ENCODE results near the gene HNRNPK. TPM values are rescaled to one million over a fixed set of nuclear protein-coding genes. Genes with fewer than 3 reads are reported as not detected.

HNRNPK gene
- total and polyA plus RNA-seq, 10 of the 15 experiments (the other 5 are each of a cell fraction or from before 2014, with no cell fraction given), result 235 to 970 (median 652) TPM

GRCh38 chr9:83932011-83932410, 48.0 kb downstream of the HNRNPK start:
- TF ChIP-seq HDGF (IDR thresholded peaks at IDR 0.05) (no peak), ZNF207 (IDR thresholded peaks at IDR 0.05; ENCODE audit: borderline replicate concordance) (no peak), ASH2L (IDR thresholded peaks at IDR 0.05; ENCODE audit: borderline replicate concordance, low read depth) (no peak), SMAD5 (IDR thresholded peaks at IDR 0.05; ENCODE audit: low read depth) (no peak), NBN (IDR thresholded peaks at IDR 0.05) (no peak), RFX5 (IDR thresholded peaks at IDR 0.05; ENCODE audit: low read depth, low read length) (no peak), RELB (IDR thresholded peaks at IDR 0.05; ENCODE audit: low read depth) (no peak), NR2F1 (conservative IDR thresholded peaks at IDR 0.05) (no peak), NFYA (IDR thresholded peaks at IDR 0.05; ENCODE audit: borderline replicate concordance, low read depth, low read length) (no peak), EZH2 (IDR thresholded peaks at IDR 0.05; ENCODE audit: borderline replicate concordance, control insufficient read depth, low read depth, low read length) (no peak), YBX1 (IDR thresholded peaks at IDR 0.05) (no peak), BHLHE40 (IDR thresholded peaks at IDR 0.05; ENCODE audit: borderline replicate concordance in 1 of 2, low read depth in 2 of 2, low read length in 1 of 2) (no peak), MEF2B (IDR thresholded peaks at IDR 0.05; ENCODE audit: partially characterized antibody, poor library complexity, severe bottlenecking) (no peak), MLLT1 (IDR thresholded peaks at IDR 0.05) (no peak), ETV6 (conservative IDR thresholded peaks at IDR 0.05 in 1 of 2, IDR thresholded peaks at IDR 0.05 in 1 of 2; ENCODE audit: borderline replicate concordance in 1 of 2, low read depth in 1 of 2) (no peak), ZNF217 (IDR thresholded peaks at IDR 0.05) (no peak), JUND (IDR thresholded peaks at IDR 0.05; ENCODE audit: low read depth, low read length) (no peak), SMAD1 (IDR thresholded peaks at IDR 0.05; ENCODE audit: low read depth, partially characterized antibody) (no peak), NKRF (conservative IDR thresholded peaks at IDR 0.05) (no peak)
- Histone ChIP-seq H3K9me3 (replicated peaks; ENCODE audit: control insufficient read depth, insufficient read depth, low read length) (no peaks in the 10 kb centered on the region), H3K4me3 (no peak overlapping the region), H4K20me1 (ENCODE audit: control insufficient read depth, insufficient read depth) (no peaks in the 10 kb centered on the region), H3K9ac (ENCODE audit: control insufficient read depth, insufficient read depth, low read length) (no peak overlapping the region), H3K4me1 (ENCODE audit: control insufficient read depth, insufficient read depth, low read length) (no peaks in the 10 kb centered on the region), H3K79me2 (ENCODE audit: control insufficient read depth, insufficient read depth, low read length) (no peaks in the 10 kb centered on the region), H3K27me3 (replicated peaks in 1 of 2; ENCODE audit: control insufficient read depth in 2 of 2, insufficient read depth in 2 of 2, low read length in 1 of 2) (no peaks in the 10 kb centered on the region), H3K4me2 (ENCODE audit: control insufficient read depth, insufficient read depth) (no peak overlapping the region), H3K27ac (ENCODE audit: control insufficient read depth, insufficient read depth) (no peak overlapping the region), H3K36me3 (ENCODE audit: control insufficient read depth in 2 of 2, insufficient read depth in 2 of 2, low read length in 1 of 2) (no peaks in the 10 kb centered on the region), H2AFZ (ENCODE audit: control insufficient read depth, low read depth, low read length) (no peak overlapping the region)
- in situ Hi-C loops (cut with MboI), result no loop called here
- RAD21 ChIA-PET (ENCODE audit: unreplicated experiment), result no interaction called here
- CTCF ChIA-PET, result interaction anchor here (0.6 kb wide), 1 partner anchor 385 kb away, joined by 3 read pairs; no protein-coding TSS in a partner anchor
- no TSS peak for BruUV-seq (replicated peaks)
- FAIRE-seq, result no peak
- 68% methylated on average over 2 of the region's 2 CpGs for WGBS (ENCODE audit: insufficient coverage, insufficient replicate concordance, low lambda C conversion rate, missing lambda C conversion rate)
- POLR2A ChIA-PET, result no interaction called here
- SMC1A ChIA-PET (ENCODE audit: uncharacterized antibody, unreplicated experiment), result interaction anchor here (0.7 to 2.2 kb wide), 3 partner anchors 227 to 414 kb away, joined by 3 to 10 read pairs (median 5); no protein-coding TSS in a partner anchor
- no peak for ATAC-seq
- intact Hi-C loops (cut with micrococcal nuclease; ENCODE audit: unreplicated experiment), result no loop called here
- no peak for DNase-seq (ENCODE audit: low read depth, low spot score)
